Tibial artery (tissue), 4 donors: ENCODE measurements around the gene SPSB2.

Experiments used
- DNase-seq, 2 donors: peaks; one replicate each; pipeline ENCODE4 v3.0.0-alpha.2; 2019
- H3K27ac ChIP-seq, 2 donors: fragments of 200-600 bp; sonication (generic) in 1 of 2; 1 replicate in 1 of 2; 2 replicates in 1 of 2; pipeline ENCODE4 v1.5.1; 2018 to 2019; ENCODE audit warnings: mild to moderate bottlenecking in 1 of 2
- H3K27me3 ChIP-seq, 2 donors: fragments of 200-600 bp; sonication (generic) in 1 of 2; one replicate each; pipeline versions ENCODE4 v1.5.1 to v1.6.0; 2016 to 2019
- H3K36me3 ChIP-seq, 3 donors: fragments of 200-600 bp; sonication (generic) in 2 of 3; one replicate each; pipeline ENCODE4 v1.5.1; 2016 to 2019; ENCODE audit warnings: mild to moderate bottlenecking in 2 of 3
- H3K4me1 ChIP-seq, 4 donors: fragments of 200-600 bp; sonication (generic) in 2 of 4; 1 replicate in 3 of 4; 2 replicates in 1 of 4; pipeline ENCODE4 v1.5.1; 2016 to 2019
- H3K4me3 ChIP-seq, 2 donors: fragments of 200-600 bp; sonication (generic) in 1 of 2; 1 replicate in 1 of 2; 2 replicates in 1 of 2; pipeline ENCODE4 v1.5.1; 2018 to 2019; ENCODE audit warnings: mild to moderate bottlenecking in 2 of 2
- H3K9me3 ChIP-seq, 3 donors: fragments of 200-600 bp; sonication (generic) in 1 of 3; one replicate each; pipeline ENCODE4 v1.5.1; 2016 to 2019
- CTCF ChIP-seq, 2 experiments: fragments of 200-600 bp in 1 of 2; fragments of 450-650 bp in 1 of 2; IDR thresholded peaks; one replicate each; pipeline ENCODE4 v1.5.1; 2017 to 2019; ENCODE audit warnings: antibody characterized with exemption in 2 of 2, mild to moderate bottlenecking in 1 of 2, moderate library complexity in 1 of 2
- intact Hi-C: fragments of 100-400 bp; cut with DNase I; formaldehyde crosslinking; loops from one replicate; pipeline ENCODE4 v1.15.0; 2023; ENCODE audit warnings: low total_unique reads

SPSB2 gene

GRCh38 chr12:6832125-6832524, 41.0 kb downstream of the SPSB2 start:
- Histone ChIP-seq H3K27ac (no peak overlapping the region), H3K36me3 (peaks cover 4 to 54% (median 19%) of the 10 kb centered on the region in 3 donors), H3K4me3 (no peak overlapping the region), H3K27me3 (no peaks in the 10 kb centered on the region), H3K4me1 (peaks cover 0 to 25% (median 19%) of the 10 kb centered on the region in 4 donors), H3K9me3 (no peaks in the 10 kb centered on the region)
- intact Hi-C loops, result no loop called here
- no peak for DNase-seq
- no peak for TF ChIP-seq CTCF (IDR thresholded peaks at IDR 0.05)

GRCh38 chr12:6831450-6831995, 41.6 kb downstream of the SPSB2 start:
- Histone ChIP-seq H3K27ac (no peak overlapping the region), H3K4me1 (peaks cover 0 to 28% (median 22%) of the 10 kb centered on the region in 4 donors), H3K36me3 (peaks cover 0 to 49% (median 15%) of the 10 kb centered on the region in 3 donors), H3K9me3 (no peaks in the 10 kb centered on the region), H3K27me3 (no peaks in the 10 kb centered on the region), H3K4me3 (no peak overlapping the region)
- no peak for DNase-seq
- intact Hi-C loops, result no loop called here
- no peak for TF ChIP-seq CTCF (IDR thresholded peaks at IDR 0.05)

- intact Hi-C loops, result no loop called here
- no peak for DNase-seq
- H3K36me3 ChIP-seq, result peaks cover 0 to 49% (median 15%) of the 10 kb centered on the region in 3 donors
These were observed 42.1 kb downstream of the SPSB2 start for GRCh38 chr12:6830999-6831398.

GRCh38 chr12:6830286-6830890, 42.7 kb downstream of the SPSB2 start:
- TF ChIP-seq CTCF (IDR thresholded peaks at IDR 0.05), result no peak
- Histone ChIP-seq H3K27ac (peak overlapping the region; percentile 87 to 91), H3K9me3 (no peaks in the 10 kb centered on the region), H3K27me3 (no peaks in the 10 kb centered on the region), H3K4me3 (no peak overlapping the region), H3K4me1 (peaks cover 0 to 34% (median 26%) of the 10 kb centered on the region in 4 donors), H3K36me3 (peaks cover 0 to 49% (median 15%) of the 10 kb centered on the region in 3 donors)
- intact Hi-C loops, result no loop called here
- DNase-seq, result no peak

More at GRCh38 chr12:6830999-6831398, 42.1 kb downstream of the SPSB2 start:
- no peaks in the 10 kb centered on the region for H3K27me3 ChIP-seq
- no peaks in the 10 kb centered on the region for H3K9me3 ChIP-seq
- peaks cover 0 to 28% (median 22%) of the 10 kb centered on the region in 4 donors for H3K4me1 ChIP-seq
- no peak overlapping the region for H3K4me3 ChIP-seq
- no peak overlapping the region for H3K27ac ChIP-seq
- TF ChIP-seq CTCF (IDR thresholded peaks at IDR 0.05), result no peak

- no peak for TF ChIP-seq CTCF (IDR thresholded peaks at IDR 0.05)
- DNase-seq, result no peak
- peak overlapping the region; percentile 64 to 89 for H3K4me3 ChIP-seq
- intact Hi-C loops, result loop anchor here (5.0 kb wide), 1 partner anchor 77 kb away; the partner anchor contains the start of gene MLF2
- H3K27me3 ChIP-seq, result peaks cover 0 to 4% of the 10 kb centered on the region in 2 donors
- peak overlapping the region; percentile 87 to 91 for H3K27ac ChIP-seq
- H3K9me3 ChIP-seq, result no peaks in the 10 kb centered on the region
- peaks cover 0 to 40% (median 32%) of the 10 kb centered on the region in 4 donors for H3K4me1 ChIP-seq
- peaks cover 0 to 47% (median 15%) of the 10 kb centered on the region in 3 donors for H3K36me3 ChIP-seq
These were observed 43.4 kb downstream of the SPSB2 start for GRCh38 chr12:6829536-6830220.
